ENCODE measurements around the gene SYT2. TPM values are rescaled to one million over a fixed set of nuclear protein-coding genes. Genes with fewer than 3 reads are reported as not detected.

Gene SYT2
- total RNA-seq, 1 experiment from 2014 or later, result not detected

GRCh38 chr1:202663131-202663530 lies 47.1 kb downstream of the SYT2 start:
- Histone ChIP-seq H3K27me3 (ENCODE audit: insufficient read depth, low read length) (peaks cover 40% of the 10 kb centered on the region), H2AFZ (ENCODE audit: low read depth, low read length, poor library complexity, severe bottlenecking) (no peak overlapping the region), H3K4me3 (replicated peaks in 1 of 2; ENCODE audit: low read depth in 1 of 2, low read length in 2 of 2) (no peak overlapping the region), H4K20me1 (ENCODE audit: insufficient read depth) (no peaks in the 10 kb centered on the region), H3K9me3 (ENCODE audit: control insufficient read depth in 1 of 2, insufficient read depth in 1 of 2, low read depth in 1 of 2, low read length in 2 of 2) (no peaks in the 10 kb centered on the region), H3K4me2 (ENCODE audit: low read length) (no peak overlapping the region), H3K4me1 (ENCODE audit: control insufficient read depth in 1 of 2, insufficient read depth in 2 of 2, low read length in 2 of 2) (peaks cover 0 to 4% of the 10 kb centered on the region in 2 experiments; a peak in 1 of 4 replicates), H3K36me3 (ENCODE audit: control insufficient read depth in 1 of 2, insufficient read depth in 2 of 2, low read length in 2 of 2) (no peaks in the 10 kb centered on the region), H3K27ac (ENCODE audit: low read depth, low read length) (no peak overlapping the region), H3K9me2 (ENCODE audit: insufficient read depth) (no peaks in the 10 kb centered on the region), H3K9ac (ENCODE audit: low read length) (no peak overlapping the region), H3K79me2 (ENCODE audit: insufficient read depth, low read length) (no peaks in the 10 kb centered on the region)
- ChIA-PET CTCF (no interaction called here), RAD21 (ENCODE audit: low non-redundant PET in 1 of 2, low total read pairs in 2 of 2, uncharacterized antibody in 2 of 2, unreplicated experiment in 2 of 2) (no interaction called here), POLR2A (no interaction called here)
- ATAC-seq (no peak), DNase-seq (ENCODE audit: low read depth, low spot score) (no peak)
- no TSS peak for BruUV-seq (replicated peaks)
- intact Hi-C loops (cut with micrococcal nuclease), result no loop called here
- TF ChIP-seq EGR1 (IDR thresholded peaks at IDR 0.05; ENCODE audit: low read depth) (no peak), ZNF274 (IDR thresholded peaks at IDR 0.05; ENCODE audit: low read depth, low read length) (no peak), MAX (IDR thresholded peaks at IDR 0.05) (no peak), ELF1 (IDR thresholded peaks at IDR 0.05; ENCODE audit: borderline replicate concordance, low read depth) (no peak), RAD21 (IDR thresholded peaks at IDR 0.05; ENCODE audit: low read depth) (no peak), SP1 (IDR thresholded peaks at IDR 0.05; ENCODE audit: low read depth) (no peak), FOSL1 (IDR thresholded peaks at IDR 0.05; ENCODE audit: low read depth) (no peak), SRF (IDR thresholded peaks at IDR 0.05; ENCODE audit: low read depth) (no peak)

GRCh38 chr1:202662081-202662480 lies 48.2 kb downstream of the SYT2 start:
- no peak overlapping the region for H3K4me3 ChIP-seq (replicated peaks in 1 of 2; ENCODE audit: low read depth in 1 of 2, low read length in 2 of 2)
- no TSS peak for BruUV-seq (replicated peaks)
- DNase-seq (ENCODE audit: low read depth, low spot score) (no peak), ATAC-seq (no peak)
- H3K27me3 ChIP-seq (ENCODE audit: insufficient read depth, low read length), result peaks cover 49% of the 10 kb centered on the region
- no peak overlapping the region for H3K9ac ChIP-seq (ENCODE audit: low read length)
- no peak overlapping the region for H3K4me2 ChIP-seq (ENCODE audit: low read length)
- POLR2A ChIA-PET, result no interaction called here
- RAD21 ChIA-PET (ENCODE audit: low non-redundant PET in 1 of 2, low total read pairs in 2 of 2, uncharacterized antibody in 2 of 2, unreplicated experiment in 2 of 2), result no interaction called here
- no peaks in the 10 kb centered on the region for H3K9me3 ChIP-seq (ENCODE audit: control insufficient read depth in 1 of 2, insufficient read depth in 1 of 2, low read depth in 1 of 2, low read length in 2 of 2)
- H2AFZ ChIP-seq (ENCODE audit: low read depth, low read length, poor library complexity, severe bottlenecking), result no peak overlapping the region
- H3K9me2 ChIP-seq (ENCODE audit: insufficient read depth), result no peaks in the 10 kb centered on the region
- no peaks in the 10 kb centered on the region for H4K20me1 ChIP-seq (ENCODE audit: insufficient read depth)
- no peaks in the 10 kb centered on the region for H3K79me2 ChIP-seq (ENCODE audit: insufficient read depth, low read length)
- peaks cover 0 to 2% of the 10 kb centered on the region in 2 experiments; a peak in 1 of 4 replicates for H3K4me1 ChIP-seq (ENCODE audit: control insufficient read depth in 1 of 2, insufficient read depth in 2 of 2, low read length in 2 of 2)
- CTCF ChIA-PET, result interaction anchor here (1.2 to 2.5 kb wide), 5 partner anchors 9 to 198 kb away, joined by 3 to 12 read pairs (median 4); no protein-coding TSS in a partner anchor
- intact Hi-C loops (cut with micrococcal nuclease), result no loop called here
- no peak for TF ChIP-seq SP1 (IDR thresholded peaks at IDR 0.05; ENCODE audit: low read depth)
- no peak for TF ChIP-seq EZH2phosphoT487 (IDR thresholded peaks at IDR 0.05; ENCODE audit: borderline replicate concordance)
- no peak for TF ChIP-seq MAX (IDR thresholded peaks at IDR 0.05)
- TF ChIP-seq CEBPB (IDR thresholded peaks at IDR 0.05; ENCODE audit: low read depth), result no peak
- TF ChIP-seq POLR2AphosphoS5 (IDR thresholded peaks at IDR 0.05; ENCODE audit: low read depth, low read length), result no peak
- TF ChIP-seq YY1 (IDR thresholded peaks at IDR 0.05; ENCODE audit: extremely low read depth, insufficient replicate concordance, low read depth, low read length), result no peak
- no peak for TF ChIP-seq EZH2 (IDR thresholded peaks at IDR 0.05)
- TF ChIP-seq CTCF (IDR thresholded peaks at IDR 0.05 in 2 of 3, conservative IDR thresholded peaks at IDR 0.05 in 1 of 3; ENCODE audit: borderline replicate concordance in 1 of 3, insufficient read depth in 1 of 3, low read depth in 2 of 3, low read length in 2 of 3), result no peak
- TF ChIP-seq EGR1 (IDR thresholded peaks at IDR 0.05; ENCODE audit: low read depth), result no peak
- no peak overlapping the region for H3K27ac ChIP-seq (ENCODE audit: low read depth, low read length)
- H3K36me3 ChIP-seq (ENCODE audit: control insufficient read depth in 1 of 2, insufficient read depth in 2 of 2, low read length in 2 of 2), result no peaks in the 10 kb centered on the region
